AG04449 (cell line): ENCODE measurements around the gene IFTAP.

Source experiments
- CTCF ChIA-PET: fragments of 350-600 bp; formaldehyde crosslinking; extraction: SDS; loops from one replicate; lab custom pipeline; 2021; ENCODE audit warnings: antibody characterized with exemption; lab: Yijun Ruan, JAX
- POLR2A ChIA-PET: fragments of 400-600, 350-600 bp; formaldehyde crosslinking; extraction: SDS; loops from one replicate; lab custom pipeline; 2020; ENCODE audit warnings: antibody characterized with exemption, inconsistent platforms; lab: Yijun Ruan, JAX
- DNase-seq: peaks from one replicate; pipeline ENCODE4 v3.0.0-alpha.2; 2010; ENCODE audit warnings: low read depth, low spot score
- H3K4me3 ChIP-seq: 2 replicates; pipeline ENCODE4 v1.5.1; 2011; ENCODE audit warnings: low read depth, mild to moderate bottlenecking, control low read depth, low read length
- CTCF ChIP-seq: IDR thresholded peaks from one replicate; pipeline ENCODE4 v1.5.1; 2011; ENCODE audit warnings: mild to moderate bottlenecking, moderate library complexity, low read length, control low read depth, inconsistent platforms; ENCODE audit not compliant: insufficient read depth; ENCODE audit errors: missing control alignments

IFTAP gene

GRCh38 chr11:36693139-36693843 is 99.0 kb downstream of the IFTAP start:
- ChIA-PET CTCF (interaction anchor here (1.3 to 3.7 kb wide), 2 partner anchors 21 to 54 kb away, joined by 6 to 18 read pairs; no protein-coding TSS in a partner anchor), POLR2A (no interaction called here)
- no peak for DNase-seq
- TF ChIP-seq CTCF, result no peak
- H3K4me3 ChIP-seq, result no peak overlapping the region

GRCh38 chr11:36695111-36695510 is 100.8 kb downstream of the IFTAP start:
- H3K4me3 ChIP-seq, result no peak overlapping the region
- DNase-seq, result no peak
- TF ChIP-seq CTCF, result no peak
- ChIA-PET POLR2A (no interaction called here), CTCF (no interaction called here)

- no peak for DNase-seq
- CTCF ChIA-PET, result interaction anchor here (2.0 kb wide), 1 partner anchor 52 kb away, joined by 12 read pairs; no protein-coding TSS in a partner anchor
- TF ChIP-seq CTCF, result no peak
- POLR2A ChIA-PET, result no interaction called here
- H3K4me3 ChIP-seq, result no peak overlapping the region
Observed at GRCh38 chr11:36695571-36695970, 101.3 kb downstream of the IFTAP start.

DNA sequence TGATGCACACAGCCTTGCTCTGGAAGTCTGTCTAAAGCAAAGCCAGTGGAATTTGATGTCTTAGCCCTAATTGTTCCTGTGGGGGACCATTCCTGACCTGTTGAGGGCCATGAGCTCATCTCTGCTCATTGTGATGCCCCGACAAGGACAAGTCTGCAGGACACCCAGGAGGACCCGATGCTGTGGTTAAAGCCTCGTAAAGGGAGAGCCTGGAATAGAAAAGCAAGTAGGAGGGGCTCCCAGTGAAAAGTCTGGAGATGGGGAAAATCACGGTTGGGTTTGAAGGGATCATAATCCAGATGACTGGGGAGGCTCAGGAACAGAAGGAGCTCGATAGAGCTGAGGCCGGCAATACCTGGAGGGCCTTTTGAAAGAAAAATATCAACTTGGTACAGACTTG is 102.2 kb downstream of the IFTAP start:
- ChIA-PET POLR2A (no interaction called here), CTCF (interaction anchor here (2.0 kb wide), 1 partner anchor 51 kb away, joined by 12 read pairs; no protein-coding TSS in a partner anchor)
- DNase-seq, result no peak
- no peak for TF ChIP-seq CTCF
- H3K4me3 ChIP-seq, result no peak overlapping the region

DNA sequence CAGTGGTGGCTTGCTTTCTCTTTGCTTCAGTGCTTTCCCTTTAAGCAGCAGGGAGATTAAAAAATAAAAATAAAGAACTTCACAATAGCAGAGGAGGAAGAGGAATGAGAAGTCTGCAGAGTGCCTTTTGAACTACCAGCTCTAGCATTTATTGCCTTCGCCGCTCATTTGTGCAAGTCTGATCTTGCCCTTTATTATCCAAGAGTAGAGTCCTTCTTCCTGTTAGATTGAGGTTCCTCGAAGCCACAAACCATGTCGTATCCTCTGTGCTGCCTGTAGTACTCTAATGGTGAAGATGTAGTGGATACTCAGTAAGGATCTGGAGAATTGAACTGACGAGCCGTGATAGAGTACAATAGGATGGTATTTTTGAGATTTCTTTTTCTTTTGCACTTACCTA is 105.0 kb downstream of the IFTAP start:
- no peak overlapping the region for H3K4me3 ChIP-seq
- TF ChIP-seq CTCF, result no peak
- ChIA-PET CTCF (interaction anchor here (7.2 kb wide), 1 partner anchor 49 kb away, joined by 264 read pairs; no protein-coding TSS in a partner anchor), POLR2A (no interaction called here)
- no peak for DNase-seq

GRCh38 chr11:36700246-36700645 is 105.9 kb downstream of the IFTAP start:
- ChIA-PET CTCF (interaction anchor here (0.7 to 7.2 kb wide), 4 partner anchors 10 to 56 kb away, joined by 3 to 264 read pairs (median 10); no protein-coding TSS in a partner anchor), POLR2A (no interaction called here)
- TF ChIP-seq CTCF, result no peak
- no peak overlapping the region for H3K4me3 ChIP-seq
- no peak for DNase-seq
